Muscle layer of colon (tissue), 2 donors: ENCODE results near the gene SQSTM1.

ENCODE experiments used
- H3K27ac ChIP-seq: one replicate; pipeline ENCODE4 v1.7.0; 2013; ENCODE audit warnings: low read depth, mild to moderate bottlenecking, low read length, moderate library complexity
- H3K27me3 ChIP-seq, 2 donors: one replicate each; pipeline ENCODE4 v1.7.0; 2013; ENCODE audit warnings: low read length in 2 of 2, mild to moderate bottlenecking in 2 of 2; ENCODE audit not compliant: insufficient read depth in 2 of 2, control insufficient read depth in 1 of 2
- H3K36me3 ChIP-seq: one replicate; pipeline ENCODE4 v1.7.0; 2013; ENCODE audit warnings: mild to moderate bottlenecking, low read length; ENCODE audit not compliant: insufficient read depth
- H3K4me1 ChIP-seq: one replicate; pipeline ENCODE4 v1.7.0; 2013; ENCODE audit warnings: mild to moderate bottlenecking, low read length; ENCODE audit not compliant: insufficient read depth
- H3K4me3 ChIP-seq, 2 donors: one replicate each; pipeline ENCODE4 v1.7.0; 2013; ENCODE audit warnings: low read length in 2 of 2, low read depth in 1 of 2, mild to moderate bottlenecking in 1 of 2, moderate library complexity in 1 of 2
- H3K9ac ChIP-seq: one replicate; pipeline ENCODE4 v1.7.0; 2013; ENCODE audit warnings: low read length
- H3K9me3 ChIP-seq: one replicate; pipeline ENCODE4 v1.7.0; 2013; ENCODE audit warnings: mild to moderate bottlenecking, low read length
- donor health status: abdominal sarcoma.
- donor health status: Adenocarcinoma of cecum.

The SQSTM1 gene

GRCh38 chr5:179880848-179881590, 60.3 kb downstream of the SQSTM1 start:
- H3K36me3 ChIP-seq = peaks cover 42% of the 10 kb centered on the region
- H3K4me1 ChIP-seq = peaks cover 1% of the 10 kb centered on the region
- H3K27ac ChIP-seq = no peak overlapping the region
- H3K4me3 ChIP-seq = no peak overlapping the region
- no peak overlapping the region for H3K9ac ChIP-seq
- H3K27me3 ChIP-seq = no peaks in the 10 kb centered on the region
- H3K9me3 ChIP-seq = no peaks in the 10 kb centered on the region

- Histone ChIP-seq H3K4me1 (peaks cover 6% of the 10 kb centered on the region), H3K27ac (no peak overlapping the region), H3K9ac (no peak overlapping the region), H3K36me3 (peaks cover 56% of the 10 kb centered on the region), H3K27me3 (no peaks in the 10 kb centered on the region), H3K4me3 (no peak overlapping the region), H3K9me3 (no peaks in the 10 kb centered on the region)
Measured at GRCh38 chr5:179882338-179882737, 61.6 kb downstream of the SQSTM1 start.

- Histone ChIP-seq H3K9me3 (no peaks in the 10 kb centered on the region), H3K9ac (no peak overlapping the region), H3K4me3 (no peak overlapping the region), H3K27me3 (no peaks in the 10 kb centered on the region), H3K36me3 (peaks cover 57% of the 10 kb centered on the region), H3K4me1 (peaks cover 6% of the 10 kb centered on the region), H3K27ac (no peak overlapping the region)
Measured at GRCh38 chr5:179883163-179883562, 62.5 kb downstream of the SQSTM1 start.

GRCh38 chr5:179885491-179886090, 64.9 kb downstream of the SQSTM1 start:
- Histone ChIP-seq H3K36me3 (peaks cover 63% of the 10 kb centered on the region), H3K4me1 (peaks cover 6% of the 10 kb centered on the region), H3K27ac (no peak overlapping the region), H3K27me3 (no peaks in the 10 kb centered on the region), H3K9ac (no peak overlapping the region), H3K9me3 (no peaks in the 10 kb centered on the region), H3K4me3 (no peak overlapping the region)

- Histone ChIP-seq H3K9ac (no peak overlapping the region), H3K4me1 (peaks cover 6% of the 10 kb centered on the region)
Measured at GRCh38 chr5:179886190-179886911, 65.6 kb downstream of the SQSTM1 start.

GRCh38 chr5:179887095-179887494, 66.4 kb downstream of the SQSTM1 start:
- Histone ChIP-seq H3K27me3 (no peaks in the 10 kb centered on the region), H3K4me1 (peaks cover 6% of the 10 kb centered on the region), H3K36me3 (peaks cover 77% of the 10 kb centered on the region), H3K9ac (no peak overlapping the region), H3K27ac (no peak overlapping the region), H3K9me3 (no peaks in the 10 kb centered on the region), H3K4me3 (no peak overlapping the region)

More at GRCh38 chr5:179886190-179886911, 65.6 kb downstream of the SQSTM1 start:
- Histone ChIP-seq H3K4me3 (no peak overlapping the region), H3K27ac (no peak overlapping the region), H3K27me3 (no peaks in the 10 kb centered on the region), H3K9me3 (no peaks in the 10 kb centered on the region), H3K36me3 (peaks cover 70% of the 10 kb centered on the region)
